Measurements from ENCODE around the gene TUT7.
"Not testable (repeated sequence)": the region's sequence is repeated elsewhere in the genome, so short reads cannot be mapped to it uniquely, and the experiment has no call there.

DNA sequence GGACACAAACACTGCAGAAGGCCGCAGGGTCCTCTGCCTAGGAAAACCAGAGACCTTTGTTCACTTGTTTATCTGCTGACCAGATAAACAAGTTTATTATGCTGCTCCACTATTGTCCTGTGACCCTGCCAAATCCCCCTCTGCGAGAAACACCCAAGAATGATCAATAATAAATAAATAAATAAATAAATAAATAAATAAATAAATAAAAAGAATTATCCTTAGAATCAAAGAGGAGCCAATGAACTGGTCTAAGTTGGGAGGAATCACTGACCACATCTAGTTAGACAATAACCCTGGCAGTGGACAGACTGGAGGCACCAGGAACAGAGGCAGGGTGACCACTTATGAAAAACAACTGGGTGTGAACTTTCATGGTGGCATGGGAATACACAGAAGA lies 41.3 kb downstream of the TUT7 start:
- not testable (repeated sequence) for TF ChIP-seq POLR2AphosphoS5, EP300, POLR2A (IDR thresholded peaks at IDR 0.05)
- TF ChIP-seq, protein P1, sequence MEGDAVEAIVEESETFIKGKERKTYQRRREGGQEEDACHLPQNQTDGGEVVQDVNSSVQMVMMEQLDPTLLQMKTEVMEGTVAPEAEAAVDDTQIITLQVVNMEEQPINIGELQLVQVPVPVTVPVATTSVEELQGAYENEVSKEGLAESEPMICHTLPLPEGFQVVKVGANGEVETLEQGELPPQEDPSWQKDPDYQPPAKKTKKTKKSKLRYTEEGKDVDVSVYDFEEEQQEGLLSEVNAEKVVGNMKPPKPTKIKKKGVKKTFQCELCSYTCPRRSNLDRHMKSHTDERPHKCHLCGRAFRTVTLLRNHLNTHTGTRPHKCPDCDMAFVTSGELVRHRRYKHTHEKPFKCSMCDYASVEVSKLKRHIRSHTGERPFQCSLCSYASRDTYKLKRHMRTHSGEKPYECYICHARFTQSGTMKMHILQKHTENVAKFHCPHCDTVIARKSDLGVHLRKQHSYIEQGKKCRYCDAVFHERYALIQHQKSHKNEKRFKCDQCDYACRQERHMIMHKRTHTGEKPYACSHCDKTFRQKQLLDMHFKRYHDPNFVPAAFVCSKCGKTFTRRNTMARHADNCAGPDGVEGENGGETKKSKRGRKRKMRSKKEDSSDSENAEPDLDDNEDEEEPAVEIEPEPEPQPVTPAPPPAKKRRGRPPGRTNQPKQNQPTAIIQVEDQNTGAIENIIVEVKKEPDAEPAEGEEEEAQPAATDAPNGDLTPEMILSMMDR (IDR thresholded peaks at IDR 0.05) = not testable (repeated sequence)
